ENCODE measurements around the gene MINK1. TPM values are rescaled to one million over a fixed set of nuclear protein-coding genes. Genes with fewer than 3 reads are reported as not detected.

MINK1 gene
- total RNA-seq, 2 experiments from 2014 or later, result 40.6 to 62.5 TPM

DNA sequence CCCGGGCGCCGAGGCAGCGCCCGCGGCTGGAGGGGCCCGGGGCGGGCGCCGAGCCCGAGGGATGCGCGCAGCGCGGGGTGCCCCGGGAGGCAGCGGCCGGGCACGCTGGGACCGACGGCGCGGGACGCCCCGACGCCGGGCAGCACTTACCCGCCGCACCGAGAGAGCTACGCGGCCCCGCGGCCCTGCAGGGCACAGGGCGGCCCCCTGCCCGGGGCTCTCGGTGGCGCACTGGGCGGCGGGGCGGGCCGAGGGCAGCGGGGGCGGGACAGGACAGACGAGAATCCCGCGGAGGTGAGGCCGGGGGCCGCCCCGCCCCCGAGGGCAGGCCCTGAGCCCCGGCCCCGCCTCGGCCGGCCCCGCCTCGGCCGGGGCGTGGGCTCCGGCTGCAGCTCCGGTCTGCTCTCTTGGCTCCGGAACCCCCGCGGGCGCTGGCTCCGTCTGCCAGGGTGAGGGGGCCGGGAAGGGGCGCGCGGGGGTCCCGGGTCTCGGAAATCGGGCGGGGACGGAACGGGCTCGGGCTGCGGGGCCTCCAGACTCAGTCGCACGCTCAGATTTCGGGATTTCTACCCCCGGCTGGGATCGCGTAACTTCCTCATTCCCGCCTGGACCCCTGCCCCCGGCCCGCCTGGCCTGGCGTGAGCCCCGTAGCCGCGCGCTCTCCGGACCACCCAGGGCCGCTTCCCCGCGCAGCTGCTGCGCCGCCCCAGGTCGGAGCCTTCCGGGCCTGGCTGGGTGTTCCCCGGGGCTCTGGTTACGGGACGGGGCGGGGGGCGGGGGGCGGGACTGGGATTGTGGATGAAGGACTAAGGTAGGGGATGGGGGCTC is 26.1 kb upstream of the MINK1 start, which contains the start of gene PLD2:
TSS of gene PLD2 (plus strand) at position 376 of the 828 bp plus-strand sequence. CDS start 621 bp downstream, outside the sequence.
- CTCF ChIA-PET (ENCODE audit: unreplicated experiment), result no interaction called here
- no peaks in the 10 kb centered on the region for H3K9me3 ChIP-seq (ENCODE audit: low read length)
- H3K4me2 ChIP-seq (ENCODE audit: low read length), result peak within 1 kb of the TSS; percentile 93
- no peaks in the 10 kb centered on the region for H3K79me2 ChIP-seq (ENCODE audit: insufficient read depth, low read depth, low read length)
- H2AFZ ChIP-seq (ENCODE audit: low read length), result peak within 1 kb of the TSS; percentile 90
- peak within 1 kb of the TSS; percentile 86 for H3K4me3 ChIP-seq (ENCODE audit: low read depth, low read length, poor library complexity, severe bottlenecking)
- TF ChIP-seq, protein P1, sequence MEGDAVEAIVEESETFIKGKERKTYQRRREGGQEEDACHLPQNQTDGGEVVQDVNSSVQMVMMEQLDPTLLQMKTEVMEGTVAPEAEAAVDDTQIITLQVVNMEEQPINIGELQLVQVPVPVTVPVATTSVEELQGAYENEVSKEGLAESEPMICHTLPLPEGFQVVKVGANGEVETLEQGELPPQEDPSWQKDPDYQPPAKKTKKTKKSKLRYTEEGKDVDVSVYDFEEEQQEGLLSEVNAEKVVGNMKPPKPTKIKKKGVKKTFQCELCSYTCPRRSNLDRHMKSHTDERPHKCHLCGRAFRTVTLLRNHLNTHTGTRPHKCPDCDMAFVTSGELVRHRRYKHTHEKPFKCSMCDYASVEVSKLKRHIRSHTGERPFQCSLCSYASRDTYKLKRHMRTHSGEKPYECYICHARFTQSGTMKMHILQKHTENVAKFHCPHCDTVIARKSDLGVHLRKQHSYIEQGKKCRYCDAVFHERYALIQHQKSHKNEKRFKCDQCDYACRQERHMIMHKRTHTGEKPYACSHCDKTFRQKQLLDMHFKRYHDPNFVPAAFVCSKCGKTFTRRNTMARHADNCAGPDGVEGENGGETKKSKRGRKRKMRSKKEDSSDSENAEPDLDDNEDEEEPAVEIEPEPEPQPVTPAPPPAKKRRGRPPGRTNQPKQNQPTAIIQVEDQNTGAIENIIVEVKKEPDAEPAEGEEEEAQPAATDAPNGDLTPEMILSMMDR (conservative IDR thresholded peaks at IDR 0.05; ENCODE audit: low read length), result no peak
- no peak for TF ChIP-seq EZH2phosphoT487 (IDR thresholded peaks at IDR 0.05; ENCODE audit: borderline replicate concordance, low read depth, low read length)
- H3K9me2 ChIP-seq (ENCODE audit: insufficient read depth, low read length), result no peaks in the 10 kb centered on the region
- no peaks in the 10 kb centered on the region for H3K36me3 ChIP-seq (ENCODE audit: insufficient read depth, low read length)
- no TSS peak for BruUV-seq (replicated peaks)
- intact Hi-C loops (cut with micrococcal nuclease; ENCODE audit: unreplicated experiment), result loop anchor here (1.0 to 2.0 kb wide), 2 partner anchors 11 to 26 kb away; partner anchors contain the start of genes MINK1 and PSMB6
- DNase-seq (ENCODE audit: low spot score), result peak; percentile 91
- H4K20me1 ChIP-seq (ENCODE audit: insufficient read depth, low read length), result no peaks in the 10 kb centered on the region
- H3K4me1 ChIP-seq (ENCODE audit: insufficient read depth, low read length, poor library complexity, severe bottlenecking), result peaks cover 12% of the 10 kb centered on the region
- POLR2A ChIA-PET, result interaction anchor here (0.6 to 1.0 kb wide), 2 partner anchors 17 to 381 kb away, joined by 3 read pairs; no protein-coding TSS in a partner anchor
- no peak within 1 kb of the TSS for H3K27ac ChIP-seq (ENCODE audit: low read depth, low read length, poor library complexity, severe bottlenecking)

DNA sequence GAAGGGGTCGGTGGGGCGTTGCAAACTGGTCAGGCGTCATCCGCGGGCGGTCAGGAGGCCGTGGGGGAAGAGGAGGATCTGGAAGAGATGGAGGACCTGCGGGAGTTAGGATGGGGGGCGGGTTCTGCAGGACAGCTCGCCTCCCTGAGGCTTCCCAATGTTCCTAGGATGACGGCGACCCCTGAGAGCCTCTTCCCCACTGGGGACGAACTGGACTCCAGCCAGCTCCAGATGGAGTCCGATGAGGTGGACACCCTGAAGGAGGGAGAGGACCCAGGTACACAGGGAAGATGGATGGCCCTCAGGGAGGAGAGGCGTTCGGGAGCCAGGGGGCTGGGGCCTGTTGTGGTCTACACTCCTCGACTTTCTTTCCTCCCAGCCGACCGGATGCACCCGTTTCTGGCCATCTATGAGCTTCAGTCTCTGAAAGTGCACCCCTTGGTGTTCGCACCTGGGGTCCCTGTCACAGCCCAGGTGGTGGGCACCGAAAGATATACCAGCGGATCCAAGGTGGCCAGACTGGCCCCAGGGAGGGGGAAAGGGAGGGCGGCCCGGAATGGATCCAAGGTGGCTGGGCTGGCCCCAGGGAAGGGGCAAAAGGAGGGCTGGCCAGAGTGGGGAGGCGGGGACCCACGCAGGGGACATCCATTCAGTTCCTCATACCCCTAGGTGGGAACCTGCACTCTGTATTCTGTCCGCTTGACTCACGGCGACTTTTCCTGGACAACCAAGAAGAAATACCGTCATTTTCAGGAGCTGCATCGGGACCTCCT is 25.3 kb upstream of the MINK1 start:
- Histone ChIP-seq H3K9me3 (ENCODE audit: low read length) (no peaks in the 10 kb centered on the region), H3K4me1 (ENCODE audit: insufficient read depth, low read length, poor library complexity, severe bottlenecking) (peaks cover 12% of the 10 kb centered on the region), H3K27ac (ENCODE audit: low read depth, low read length, poor library complexity, severe bottlenecking) (no peak overlapping the region), H4K20me1 (ENCODE audit: insufficient read depth, low read length) (no peaks in the 10 kb centered on the region), H3K36me3 (ENCODE audit: insufficient read depth, low read length) (no peaks in the 10 kb centered on the region), H3K9me2 (ENCODE audit: insufficient read depth, low read length) (no peaks in the 10 kb centered on the region), H3K4me2 (ENCODE audit: low read length) (peak overlapping the region; percentile 80), H3K79me2 (ENCODE audit: insufficient read depth, low read depth, low read length) (no peaks in the 10 kb centered on the region), H2AFZ (ENCODE audit: low read length) (no peak overlapping the region), H3K4me3 (ENCODE audit: low read depth, low read length, poor library complexity, severe bottlenecking) (peak overlapping the region; percentile 86)
- DNase-seq (ENCODE audit: low spot score), result no peak
- intact Hi-C loops (cut with micrococcal nuclease; ENCODE audit: unreplicated experiment), result loop anchor here (1.0 to 2.0 kb wide), 2 partner anchors 11 to 25 kb away; partner anchors contain the start of genes MINK1 and PSMB6
- no TSS peak for BruUV-seq (replicated peaks)
- no peak for TF ChIP-seq EZH2phosphoT487 (IDR thresholded peaks at IDR 0.05; ENCODE audit: borderline replicate concordance, low read depth, low read length)
- TF ChIP-seq, protein P1 (conservative IDR thresholded peaks at IDR 0.05; ENCODE audit: low read length), result no peak
- POLR2A ChIA-PET, result no interaction called here
- CTCF ChIA-PET (ENCODE audit: unreplicated experiment), result interaction anchor here (0.6 kb wide), 2 partner anchors 50 to 246 kb away, joined by 4 read pairs; no protein-coding TSS in a partner anchor
